Myocyte (in vitro differentiated cells): ENCODE measurements around the gene USP37. TPM values are rescaled to one million over a fixed set of nuclear protein-coding genes. Genes with fewer than 3 reads are reported as not detected.

ENCODE experiments used
- DNase-seq: peaks from one replicate; pipeline ENCODE4 v3.0.0-alpha.2; 2012; ENCODE audit warnings: low read depth
- total RNA-seq: library from RNA; depleted of rRNA; stranded (reverse); fragments of >200 nt; gene quantifications from 2 replicates; pipeline ENCODE4 v1.2.3, GENCODE V29; 2014

USP37 gene
- total RNA-seq, 1 donor from 2014 or later: 9.8 TPM

GRCh38 chr2:218432676-218433365 lies 135.3 kb downstream of the USP37 start:
- no peak for DNase-seq

- no peak for DNase-seq
Observed at GRCh38 chr2:218431878-218432277, 136.3 kb downstream of the USP37 start.

GRCh38 chr2:218430721-218431120 lies 137.4 kb downstream of the USP37 start:
- no peak for DNase-seq

GRCh38 chr2:218429911-218430692 lies 138.0 kb downstream of the USP37 start:
- no peak for DNase-seq

GRCh38 chr2:218428846-218429558 lies 139.1 kb downstream of the USP37 start:
- DNase-seq: no peak

GRCh38 chr2:218427741-218428140 lies 140.4 kb downstream of the USP37 start:
- DNase-seq: no peak

GRCh38 chr2:218425531-218425930 lies 142.6 kb downstream of the USP37 start:
- DNase-seq: no peak

- no peak for DNase-seq
Observed at GRCh38 chr2:218423584-218423983, 144.6 kb downstream of the USP37 start.

GRCh38 chr2:218422403-218423086 lies 145.6 kb downstream of the USP37 start:
- no peak for DNase-seq

- DNase-seq: no peak
Observed at GRCh38 chr2:218421027-218421426, 147.1 kb downstream of the USP37 start.

- DNase-seq: no peak
Observed at GRCh38 chr2:218419630-218420216, 148.4 kb downstream of the USP37 start.

GRCh38 chr2:218418717-218419458 lies 149.3 kb downstream of the USP37 start, which contains the start of gene VIL1:
Gene VIL1, plus strand, starts transcription at chr2:218419123. Its CDS starts 4,656 bp downstream, at chr2:218423779.
- DNase-seq: no peak

GRCh38 chr2:218418321-218418716 lies 149.8 kb downstream of the USP37 start:
- DNase-seq: no peak

- no peak for DNase-seq
Observed at GRCh38 chr2:218407717-218408116, 160.4 kb downstream of the USP37 start.

GRCh38 chr2:218406949-218407618 lies 161.1 kb downstream of the USP37 start:
- peak; percentile 80 for DNase-seq

GRCh38 chr2:218406209-218406948 lies 161.8 kb downstream of the USP37 start:
- DNase-seq: peak; percentile 95

GRCh38 chr2:218405746-218406208 lies 162.4 kb downstream of the USP37 start:
- DNase-seq: peak; percentile 26

GRCh38 chr2:218405086-218405745 lies 162.9 kb downstream of the USP37 start:
- no peak for DNase-seq
